Stimulated activated CD8-positive, alpha-beta memory T cell treated with anti-CD3 and anti-CD28 coated beads, Interleukin-15, amount 100 ng/mL, for 24 hours (primary cell): ENCODE results near the gene THUMPD2.
"Not testable (repeated sequence)": the region's sequence is repeated elsewhere in the genome, so short reads cannot be mapped to it uniquely, and the experiment has no call there.

ENCODE experiments used
- DNase-seq: peaks from one replicate; pipeline ENCODE4 v3.0.0-alpha.2; 2020; ENCODE audit warnings: low read depth

The THUMPD2 gene

DNA sequence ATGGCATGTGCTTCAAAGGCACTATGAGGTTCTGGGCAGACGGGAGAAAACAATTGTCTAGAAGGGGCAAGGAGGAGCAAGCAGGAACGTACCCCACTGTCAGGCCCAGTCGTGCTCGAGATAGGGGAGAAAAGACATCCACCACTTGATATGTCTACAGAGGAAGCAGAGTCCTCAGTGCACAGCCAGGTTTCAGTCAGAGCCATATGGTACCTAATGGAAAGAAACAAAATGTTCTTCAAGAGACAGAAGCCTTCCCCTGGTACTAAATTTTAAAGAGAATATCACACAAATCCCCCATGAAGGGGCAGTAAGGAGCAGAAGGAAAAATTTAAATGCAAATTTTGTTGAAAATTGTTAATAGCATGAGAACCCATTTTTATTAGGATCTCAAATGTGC, 21.9 kb downstream of the THUMPD2 start:
- no peak for DNase-seq

DNA sequence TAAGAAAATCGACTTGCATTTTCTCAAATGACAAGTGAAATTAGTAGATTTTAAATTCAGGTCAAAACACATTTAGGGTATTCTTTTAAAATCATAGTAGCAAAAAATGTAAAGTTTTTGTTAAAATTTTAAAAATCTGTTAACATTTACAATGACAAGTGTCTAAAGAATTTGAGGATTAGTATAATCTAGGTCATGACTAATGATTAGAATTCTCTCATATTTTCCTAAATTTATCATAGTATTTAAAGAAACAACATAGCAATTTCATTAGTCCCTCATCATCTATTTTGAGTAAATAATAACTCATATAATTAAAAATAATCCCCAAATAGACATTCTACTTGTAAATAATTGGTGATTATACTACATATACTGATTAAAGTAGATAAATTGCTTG, 23.6 kb downstream of the THUMPD2 start:
- DNase-seq: no peak

- DNase-seq: no peak
Measured at GRCh38 chr2:39743269-39743776, 35.7 kb downstream of the THUMPD2 start.

GRCh38 chr2:39741871-39742270, 37.2 kb downstream of the THUMPD2 start:
- DNase-seq: no peak

DNA sequence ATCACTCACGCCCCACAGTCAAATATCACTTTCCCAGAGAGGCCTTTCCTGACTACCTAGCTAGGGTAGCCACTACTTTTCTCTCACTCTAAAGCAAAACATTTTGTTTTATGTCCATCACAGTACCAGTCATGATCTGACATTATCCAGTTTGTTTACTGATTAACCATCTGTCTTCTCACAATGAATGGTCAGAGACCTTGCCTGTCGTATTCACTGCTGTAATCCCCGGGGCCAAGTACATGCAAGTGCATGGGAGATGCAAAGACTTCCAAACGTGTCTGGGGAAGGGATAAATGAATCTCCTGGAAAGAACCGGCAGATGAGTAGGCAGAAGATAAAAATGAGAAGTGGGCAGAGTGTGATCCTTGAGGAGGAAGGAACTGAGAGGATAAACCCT, 39.7 kb downstream of the THUMPD2 start:
- DNase-seq: no peak

- no peak for DNase-seq
Measured at GRCh38 chr2:39738936-39739335, 40.1 kb downstream of the THUMPD2 start.

- DNase-seq: no peak
Measured at GRCh38 chr2:39737661-39738060, 41.4 kb downstream of the THUMPD2 start.

DNA sequence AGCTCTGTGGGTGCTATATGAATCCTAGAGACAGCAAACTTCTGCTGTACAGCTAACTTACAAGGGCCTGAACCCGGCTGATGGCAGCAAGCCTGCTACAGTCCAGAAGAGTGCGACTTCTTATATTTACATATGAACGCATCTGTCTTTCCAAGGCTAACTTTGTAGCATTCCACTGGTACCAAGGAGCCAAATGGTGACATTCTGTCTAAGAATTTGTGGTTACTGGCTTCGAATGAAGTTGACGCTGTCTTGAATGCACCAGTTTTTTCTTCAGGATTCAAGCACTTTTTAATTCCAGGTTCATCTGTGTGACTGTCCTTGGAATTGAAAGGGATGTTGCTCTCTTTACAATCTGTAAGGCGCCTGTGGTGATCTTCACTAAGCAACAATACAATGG, 42.4 kb downstream of the THUMPD2 start:
- no peak for DNase-seq

GRCh38 chr2:39735648-39736047, 43.4 kb downstream of the THUMPD2 start:
- DNase-seq: no peak

DNA sequence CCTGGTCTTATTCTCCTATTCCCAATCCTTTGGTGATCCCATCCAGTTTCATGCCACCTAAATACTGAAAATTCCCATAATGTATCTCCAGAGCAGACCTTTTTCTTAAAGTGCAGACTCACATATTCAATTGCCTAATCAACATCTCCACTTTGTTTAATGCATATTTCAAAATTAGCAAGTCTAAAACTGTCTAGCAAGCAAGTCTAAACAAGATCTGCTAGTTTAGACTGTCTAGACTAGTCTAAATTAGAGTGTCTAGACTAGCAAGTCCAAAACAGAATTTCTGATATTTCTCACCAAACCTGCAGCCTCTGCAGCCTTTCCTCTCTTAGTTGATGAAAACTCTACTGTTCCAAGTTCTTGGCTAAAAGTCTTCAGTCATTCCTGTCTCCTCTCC, 44.6 kb downstream of the THUMPD2 start:
- no peak for DNase-seq

- DNase-seq: no peak
Measured at GRCh38 chr2:39733070-39733674, 45.9 kb downstream of the THUMPD2 start.

GRCh38 chr2:39732482-39732881, 46.6 kb downstream of the THUMPD2 start:
- no peak for DNase-seq

DNA sequence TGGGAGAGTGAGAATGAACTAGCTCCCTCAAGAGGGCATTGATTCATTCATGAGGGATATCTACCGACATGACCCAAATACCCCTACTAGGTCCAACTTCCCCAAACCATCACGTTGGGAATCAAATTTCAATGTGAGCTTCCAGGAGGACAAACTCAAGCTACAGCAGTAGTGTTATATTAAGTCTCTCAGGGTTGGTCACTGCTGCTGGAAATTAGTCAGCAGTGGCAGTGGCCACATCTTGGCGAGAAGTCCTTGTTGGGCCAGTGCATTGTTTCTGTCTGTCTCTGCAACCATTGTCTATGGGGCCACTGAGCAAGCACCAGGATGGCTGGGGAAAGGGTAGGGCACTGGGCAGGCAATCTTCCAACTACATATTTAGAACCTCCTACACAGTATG, 47.5 kb downstream of the THUMPD2 start:
- DNase-seq: no peak

DNA sequence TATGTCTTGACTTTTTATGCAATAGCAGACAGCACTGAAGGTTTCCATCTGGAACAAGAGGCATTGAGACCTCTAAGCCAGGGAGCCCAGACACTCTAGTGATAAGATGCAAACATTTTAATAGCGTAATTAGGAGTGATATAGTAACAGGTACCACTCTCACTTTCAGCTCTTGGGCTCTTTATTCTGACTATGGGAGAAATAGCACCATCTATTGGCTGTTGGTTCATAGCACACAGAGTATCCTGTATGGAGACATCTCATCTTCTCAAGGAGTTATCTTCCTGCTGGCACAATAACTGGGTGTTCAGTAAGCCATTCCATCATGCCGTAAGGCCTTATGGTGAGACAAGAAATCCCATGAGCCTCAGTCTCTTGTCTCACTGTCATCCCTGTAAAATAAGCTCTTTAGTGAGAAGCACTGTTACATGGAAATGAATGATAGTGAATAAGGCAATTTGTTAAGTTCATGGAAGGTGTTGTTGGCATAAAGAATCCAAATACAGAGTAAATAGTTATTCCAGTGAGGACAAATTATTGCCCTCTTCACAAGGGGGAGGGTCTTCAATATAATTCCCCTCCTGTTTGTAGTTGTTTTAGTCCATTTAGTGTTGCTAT, 48.3 kb downstream of the THUMPD2 start:
- no peak for DNase-seq

GRCh38 chr2:39730276-39730675, 48.8 kb downstream of the THUMPD2 start:
- DNase-seq: no peak

GRCh38 chr2:39728941-39729351, 50.1 kb downstream of the THUMPD2 start:
- DNase-seq: no peak

DNA sequence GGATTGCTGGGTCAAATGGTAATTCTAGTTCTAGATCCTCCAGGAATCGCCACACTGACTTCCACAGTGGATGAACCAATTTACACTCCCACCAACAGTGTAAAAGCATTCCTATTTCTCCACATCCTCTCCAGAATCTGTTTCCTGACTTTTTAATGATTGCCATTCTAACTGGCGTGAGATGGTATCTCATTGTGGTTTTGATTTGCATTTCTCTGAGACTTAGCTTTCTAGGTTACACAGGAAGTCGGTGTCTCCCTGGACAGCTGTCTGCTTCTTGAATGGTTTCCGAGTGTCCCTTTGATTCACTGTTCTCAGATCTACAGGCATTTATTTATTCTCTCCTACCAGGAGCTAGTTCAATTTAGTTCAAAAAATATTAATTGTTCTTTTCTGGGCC, 51.0 kb downstream of the THUMPD2 start:
- not testable (repeated sequence) for DNase-seq

DNA sequence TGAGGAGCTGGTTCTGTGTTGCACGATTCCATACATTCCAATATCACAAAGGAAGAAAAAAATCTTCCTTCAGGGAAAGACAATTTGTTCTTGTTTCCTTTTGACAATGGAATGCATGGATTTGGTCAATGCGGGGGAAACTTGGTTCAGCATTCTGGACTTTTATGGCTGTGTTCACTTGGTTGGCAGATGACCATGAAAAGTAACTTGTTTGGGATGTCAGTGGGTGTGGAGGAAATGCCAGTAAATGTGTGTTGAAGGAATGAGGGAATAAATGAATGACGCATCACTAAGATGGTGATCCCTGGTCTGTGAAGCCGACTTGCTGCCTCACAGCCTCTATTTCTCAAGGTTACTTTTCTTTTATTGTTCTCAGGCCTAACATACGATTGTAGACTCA, 53.7 kb downstream of the THUMPD2 start:
- no peak for DNase-seq

DNA sequence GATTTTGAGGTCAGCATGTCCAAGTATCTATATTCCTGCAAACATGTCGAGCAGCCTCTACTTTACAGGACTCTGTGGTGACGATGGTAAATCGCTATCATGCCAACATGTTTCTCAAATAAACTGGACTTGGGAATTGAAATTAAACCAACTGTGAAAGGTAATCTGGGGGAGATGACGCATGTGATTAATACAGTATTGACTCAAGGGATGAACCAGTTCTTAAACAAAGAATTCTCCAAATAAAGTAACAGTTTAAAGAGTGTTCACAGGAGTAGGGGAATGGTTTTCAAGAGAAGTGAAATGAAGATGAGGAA, 54.3 kb downstream of the THUMPD2 start:
- DNase-seq: no peak

GRCh38 chr2:39723946-39724827, 54.9 kb downstream of the THUMPD2 start:
- DNase-seq: no peak

GRCh38 chr2:39723497-39723896, 55.6 kb downstream of the THUMPD2 start:
- DNase-seq: no peak

GRCh38 chr2:39720970-39721369, 58.1 kb downstream of the THUMPD2 start:
- DNase-seq: no peak

- DNase-seq: no peak
Measured at GRCh38 chr2:39719317-39719716, 59.7 kb downstream of the THUMPD2 start.
